ENCODE data around the gene PTPDC1.
A peak's percentile ranks its signal among the peaks of the same experiment; 100 is the strongest.

The PTPDC1 gene

GRCh38 chr9:94139672-94140417, 55.6 kb downstream of the PTPDC1 start:
- peak; percentile 98 for DNase-seq (ENCODE audit: low spot score)
- CTCF ChIA-PET = interaction anchor here (0.6 kb wide), 1 partner anchor 1359 kb away, joined by 3 read pairs; no protein-coding TSS in a partner anchor
- no peak for TF ChIP-seq CTCF (conservative IDR thresholded peaks at IDR 0.05; ENCODE audit: low read depth)
- peak overlapping the region; percentile 99 for H3K27ac ChIP-seq
- POLR2A ChIA-PET (ENCODE audit: low non-redundant PET) = no interaction called here

GRCh38 chr9:94140418-94140780, 56.1 kb downstream of the PTPDC1 start:
- TF ChIP-seq CTCF (conservative IDR thresholded peaks at IDR 0.05; ENCODE audit: low read depth) = no peak
- ChIA-PET POLR2A (ENCODE audit: low non-redundant PET) (no interaction called here), CTCF (no interaction called here)
- DNase-seq (ENCODE audit: low spot score) = peak; percentile 57
- H3K27ac ChIP-seq = peak overlapping the region; percentile 99

- POLR2A ChIA-PET (ENCODE audit: low non-redundant PET) = interaction anchor here (0.6 kb wide), 1 partner anchor 136 kb away, joined by 3 read pairs; no protein-coding TSS in a partner anchor
- H3K27ac ChIP-seq = peak overlapping the region; percentile 99
- CTCF ChIA-PET = no interaction called here
- no peak for DNase-seq (ENCODE audit: low spot score)
- TF ChIP-seq CTCF (conservative IDR thresholded peaks at IDR 0.05; ENCODE audit: low read depth) = no peak
Measured at GRCh38 chr9:94140791-94141790, 56.8 kb downstream of the PTPDC1 start.

GRCh38 chr9:94142353-94142752, 58.1 kb downstream of the PTPDC1 start:
- CTCF ChIA-PET = no interaction called here
- TF ChIP-seq CTCF (conservative IDR thresholded peaks at IDR 0.05; ENCODE audit: low read depth) = no peak
- POLR2A ChIA-PET (ENCODE audit: low non-redundant PET) = no interaction called here
- peak overlapping the region; percentile 99 for H3K27ac ChIP-seq
- DNase-seq (ENCODE audit: low spot score) = no peak

GRCh38 chr9:94144394-94144793, 60.1 kb downstream of the PTPDC1 start:
- CTCF ChIA-PET = interaction anchor here (0.6 to 1.0 kb wide), 3 partner anchors 9 to 1272 kb away, joined by 3 to 5 read pairs (median 4); no protein-coding TSS in a partner anchor

More at GRCh38 chr9:94144394-94144793, 60.1 kb downstream of the PTPDC1 start:
- H3K27ac ChIP-seq = peak overlapping the region; percentile 99
- POLR2A ChIA-PET (ENCODE audit: low non-redundant PET) = no interaction called here
- no peak for TF ChIP-seq CTCF (conservative IDR thresholded peaks at IDR 0.05; ENCODE audit: low read depth)
- DNase-seq (ENCODE audit: low spot score) = no peak

Data from RWPE1 (cell line).